Measurements from ENCODE around the gene PIK3R3. TPM values are rescaled to one million over a fixed set of nuclear protein-coding genes. Genes with fewer than 3 reads are reported as not detected.

The PIK3R3 gene
- total RNA-seq, 4 donors from 2014 or later, result 16.0 to 36.2 (median 20.9) TPM

GRCh38 chr1:46112108-46112507, 20.3 kb downstream of the PIK3R3 start:
- intact Hi-C loops (cut with DNase I), result no loop called here
- H3K27me3 ChIP-seq, result no peaks in the 10 kb centered on the region
- H3K9me3 ChIP-seq, result no peaks in the 10 kb centered on the region
- no peaks in the 10 kb centered on the region for H3K4me1 ChIP-seq
- H3K36me3 ChIP-seq, result no peaks in the 10 kb centered on the region
- no peak overlapping the region for H3K4me3 ChIP-seq (replicated peaks in 1 of 3)
- DNase-seq, result no peak
- no peak overlapping the region for H3K27ac ChIP-seq
- TF ChIP-seq CTCF (IDR thresholded peaks at IDR 0.05), result no peak
- TF ChIP-seq POLR2A (IDR thresholded peaks at IDR 0.05), result no peak
- WGBS, 2 donors, result 98 to 99% methylated on average over 1 of the region's 1 CpG

DNA sequence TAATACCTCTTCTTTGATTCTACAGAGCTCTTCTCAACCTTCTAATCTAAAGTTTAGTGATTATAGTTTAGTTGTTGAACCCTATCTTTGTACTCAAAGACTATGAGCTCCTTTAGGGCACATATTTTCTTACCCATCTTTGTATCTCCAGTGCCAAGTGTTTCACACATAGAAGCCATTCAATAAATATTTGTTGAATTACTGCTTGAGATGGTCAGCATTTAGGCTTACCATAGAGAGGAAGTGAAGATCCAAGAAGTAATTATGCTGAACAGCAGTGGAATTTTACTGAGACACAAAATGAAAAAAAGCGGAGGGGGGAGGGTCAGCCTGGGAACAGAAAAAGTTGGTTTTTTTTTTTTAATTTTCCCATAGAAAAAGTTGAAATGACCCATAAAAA, 21.9 kb downstream of the PIK3R3 start:
- no peaks in the 10 kb centered on the region for H3K27me3 ChIP-seq
- WGBS, 2 donors, result 91% methylated on average over 1 of the region's 1 CpG
- H3K36me3 ChIP-seq, result no peaks in the 10 kb centered on the region
- no peaks in the 10 kb centered on the region for H3K9me3 ChIP-seq
- intact Hi-C loops (cut with DNase I), result no loop called here
- H3K4me1 ChIP-seq, result no peaks in the 10 kb centered on the region
- TF ChIP-seq CTCF (IDR thresholded peaks at IDR 0.05) (no peak), POLR2A (IDR thresholded peaks at IDR 0.05) (no peak)
- H3K4me3 ChIP-seq (replicated peaks in 1 of 3), result no peak overlapping the region
- H3K27ac ChIP-seq, result no peak overlapping the region
- no peak for DNase-seq

DNA sequence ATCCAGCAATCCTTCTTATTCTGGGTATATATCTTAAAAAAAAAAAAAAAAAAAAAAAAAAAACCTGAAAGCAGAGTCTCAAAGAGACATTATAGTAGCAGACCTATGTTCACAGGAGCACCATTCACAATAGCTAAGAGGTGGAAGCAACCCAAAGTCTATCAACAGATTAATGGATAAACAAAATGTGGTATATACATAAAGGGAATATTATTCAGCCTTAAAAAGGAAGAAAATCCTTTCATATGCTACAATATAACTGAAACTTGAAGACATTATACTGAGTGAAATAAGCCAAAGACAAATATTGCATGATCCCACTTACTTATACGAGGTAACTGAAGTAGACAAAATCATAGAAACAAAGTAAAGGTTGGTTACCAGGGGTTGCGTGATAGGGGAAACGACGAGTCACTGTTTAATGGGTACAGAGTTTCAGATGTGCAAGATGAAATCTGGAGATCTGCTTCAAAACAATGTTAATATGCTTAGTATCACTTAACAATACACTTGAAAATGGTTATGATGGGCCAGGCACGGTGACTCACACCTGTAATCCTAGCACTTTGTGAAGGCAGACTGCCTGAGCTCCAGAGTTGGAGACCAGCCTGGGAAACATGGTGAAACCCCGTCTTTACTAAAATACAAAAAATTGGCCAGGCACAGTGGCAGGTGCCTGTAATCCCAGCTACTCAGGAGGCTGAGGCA, 29.5 kb downstream of the PIK3R3 start:
- DNase-seq, result no peak
- intact Hi-C loops (cut with DNase I), result no loop called here
- Histone ChIP-seq H3K4me1 (no peaks in the 10 kb centered on the region), H3K36me3 (no peaks in the 10 kb centered on the region), H3K27ac (no peak overlapping the region), H3K4me3 (replicated peaks in 1 of 3) (no peak overlapping the region), H3K27me3 (no peaks in the 10 kb centered on the region), H3K9me3 (no peaks in the 10 kb centered on the region)
- WGBS, 2 donors, result 92 to 95% methylated on average over 6 of the region's 6 CpGs
- no peak for TF ChIP-seq CTCF (IDR thresholded peaks at IDR 0.05)
- no peak for TF ChIP-seq POLR2A (IDR thresholded peaks at IDR 0.05)

DNA sequence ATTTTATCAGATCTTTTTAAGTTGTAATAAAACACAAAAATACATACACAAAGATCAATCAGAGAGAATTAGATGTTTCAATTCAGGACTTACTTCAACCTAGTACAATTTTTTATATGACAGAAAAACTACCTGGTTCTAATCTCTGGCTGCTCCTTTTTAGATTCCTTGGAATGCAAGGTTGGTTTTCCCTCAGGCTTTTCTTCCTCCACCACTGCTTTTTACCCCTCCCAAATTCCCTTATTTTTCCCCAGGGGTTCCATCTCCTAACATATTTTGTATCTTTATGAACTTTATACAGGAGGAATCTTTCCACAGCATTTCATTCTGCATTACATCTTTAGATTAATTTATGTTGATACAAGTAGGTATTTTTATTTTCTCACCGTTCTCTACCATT, 33.2 kb downstream of the PIK3R3 start:
- H3K4me1 ChIP-seq, result peaks cover 0 to 5% of the 10 kb centered on the region in 2 donors
- no peak overlapping the region for H3K27ac ChIP-seq
- intact Hi-C loops (cut with DNase I), result no loop called here
- no peaks in the 10 kb centered on the region for H3K9me3 ChIP-seq
- no peak overlapping the region for H3K4me3 ChIP-seq (replicated peaks in 1 of 3)
- no peaks in the 10 kb centered on the region for H3K27me3 ChIP-seq
- TF ChIP-seq POLR2A (IDR thresholded peaks at IDR 0.05) (no peak), CTCF (IDR thresholded peaks at IDR 0.05) (no peak)
- 98 to 100% methylated on average over 1 of the region's 1 CpG for WGBS, 2 donors
- no peak for DNase-seq
- no peaks in the 10 kb centered on the region for H3K36me3 ChIP-seq

GRCh38 chr1:46098027-46098712, 34.3 kb downstream of the PIK3R3 start:
- Histone ChIP-seq H3K36me3 (no peaks in the 10 kb centered on the region), H3K27ac (no peak overlapping the region), H3K9me3 (no peaks in the 10 kb centered on the region), H3K4me3 (replicated peaks in 1 of 3) (no peak overlapping the region), H3K27me3 (no peaks in the 10 kb centered on the region), H3K4me1 (peaks cover 0 to 5% of the 10 kb centered on the region in 2 donors)
- WGBS, 2 donors, result 92 to 93% methylated on average over 3 of the region's 3 CpGs
- no peak for DNase-seq
- intact Hi-C loops (cut with DNase I), result no loop called here
- TF ChIP-seq CTCF (IDR thresholded peaks at IDR 0.05), result no peak
- TF ChIP-seq POLR2A (IDR thresholded peaks at IDR 0.05), result no peak

Data from thyroid gland (tissue), 4 donors.